ENCODE results near the gene PRPF6.
A peak's percentile ranks its signal among the peaks of the same experiment; 100 is the strongest.
"Not testable (repeated sequence)": the region's sequence is repeated elsewhere in the genome, so short reads cannot be mapped to it uniquely, and the experiment has no call there.

PRPF6 gene

DNA sequence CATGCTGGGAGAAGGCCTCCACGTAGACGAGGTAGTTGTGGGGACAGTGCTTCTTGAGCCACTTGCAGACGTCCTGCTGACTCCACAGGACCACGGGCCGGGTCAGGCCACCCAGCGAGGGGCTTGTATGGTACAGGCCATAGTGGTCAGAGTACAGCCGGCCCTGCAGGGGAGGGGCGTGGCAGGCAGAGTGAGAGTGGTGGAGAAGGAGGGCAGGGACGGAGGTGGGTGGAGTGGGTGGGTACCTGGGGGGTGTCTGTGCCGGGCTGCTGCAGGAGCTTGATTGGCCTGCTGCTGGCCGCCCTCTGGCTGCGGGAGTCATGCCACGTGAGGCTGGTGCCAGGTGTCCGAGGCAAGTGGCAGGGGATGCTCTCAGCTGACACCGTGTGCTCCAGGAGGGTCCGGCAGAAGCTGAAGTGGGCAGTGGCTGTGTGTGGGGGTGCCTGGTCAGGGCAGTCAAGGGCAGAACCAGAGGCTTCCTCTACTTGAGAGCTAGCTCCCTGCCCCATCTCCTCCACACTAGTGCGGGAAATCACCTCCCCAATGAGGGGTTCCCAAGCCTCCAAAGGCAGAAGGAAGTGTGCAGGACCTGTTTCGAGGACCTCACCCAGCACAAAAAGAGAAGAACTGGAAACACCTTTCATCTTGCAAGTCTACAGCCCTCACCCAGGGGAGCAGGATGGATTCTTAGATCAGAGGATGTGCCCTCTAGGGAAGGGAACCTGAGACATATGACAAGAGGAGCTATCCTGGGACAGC is 3.8 kb upstream of the PRPF6 start:
- peak; percentile 53 for DNase-seq

DNA sequence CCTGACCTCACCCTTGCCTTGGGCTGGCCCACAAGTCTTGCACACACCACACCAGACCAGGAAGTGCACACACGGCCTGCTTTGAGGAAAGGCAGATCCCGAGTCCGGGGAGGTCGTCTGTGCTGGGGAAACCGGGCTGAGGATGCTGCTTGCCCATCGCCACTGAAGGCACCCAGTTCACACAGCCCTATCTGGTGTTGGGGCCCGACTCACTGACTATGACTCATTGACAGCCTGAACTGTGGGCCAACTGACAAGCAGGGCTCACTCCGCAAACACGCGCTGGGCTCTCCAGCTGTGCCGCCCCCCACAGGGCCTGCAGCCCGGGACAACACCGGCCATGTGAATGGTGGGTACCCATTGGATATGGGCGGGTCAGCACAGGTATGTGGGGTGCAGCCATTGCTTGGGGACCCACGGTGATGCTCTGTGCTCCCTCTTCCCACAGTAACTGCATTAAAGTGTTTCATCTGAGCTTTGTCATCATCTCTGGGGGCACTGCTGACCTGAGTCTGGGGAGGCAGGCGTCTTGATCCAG is 3.1 kb upstream of the PRPF6 start:
- DNase-seq: peak; percentile 72

DNA sequence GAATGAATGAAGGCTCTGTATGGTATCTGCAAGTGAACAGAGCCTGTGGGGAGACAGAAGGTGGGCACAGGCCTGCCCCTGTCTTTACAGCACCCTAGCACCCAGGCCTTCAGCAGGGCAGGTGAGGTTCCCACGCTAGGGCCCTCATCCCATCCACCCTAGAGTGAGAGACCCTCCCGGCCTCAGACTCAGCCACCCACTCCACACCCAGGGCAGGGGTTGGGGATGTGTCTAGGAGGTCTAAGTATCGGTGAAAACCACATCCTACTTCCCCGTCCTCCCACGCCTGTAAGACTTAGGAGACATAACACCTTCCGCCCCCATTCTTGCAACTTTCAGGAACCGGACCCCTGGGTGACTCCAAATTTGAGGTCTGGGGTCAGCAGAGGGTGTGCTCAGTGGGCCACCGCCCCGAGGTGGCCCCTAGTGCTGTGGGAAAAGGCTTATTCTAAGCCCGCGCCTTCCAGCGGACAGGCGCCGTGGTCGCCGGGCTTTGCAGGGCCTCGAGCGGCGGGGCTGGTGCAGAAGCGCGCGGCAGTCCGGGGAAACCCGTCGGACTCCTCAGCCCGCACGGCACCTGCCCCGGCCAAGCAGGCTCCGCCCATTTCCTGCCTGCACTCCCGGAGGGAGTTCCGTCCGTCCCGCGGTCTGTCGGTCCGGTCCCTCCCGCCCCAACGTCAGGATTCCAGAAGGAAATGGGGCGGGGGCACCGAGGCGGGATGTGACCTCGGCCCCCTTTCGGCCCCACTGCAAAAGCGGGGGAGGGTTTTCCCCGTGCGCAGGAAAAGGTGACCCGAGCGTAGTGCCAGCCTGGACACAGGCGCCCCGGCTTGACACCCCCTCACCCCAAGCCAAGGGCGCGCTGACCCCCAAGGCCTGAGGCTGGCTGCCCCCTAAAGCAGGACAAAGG is 2.4 kb upstream of the PRPF6 start:
- DNase-seq: peak; percentile 85

DNA sequence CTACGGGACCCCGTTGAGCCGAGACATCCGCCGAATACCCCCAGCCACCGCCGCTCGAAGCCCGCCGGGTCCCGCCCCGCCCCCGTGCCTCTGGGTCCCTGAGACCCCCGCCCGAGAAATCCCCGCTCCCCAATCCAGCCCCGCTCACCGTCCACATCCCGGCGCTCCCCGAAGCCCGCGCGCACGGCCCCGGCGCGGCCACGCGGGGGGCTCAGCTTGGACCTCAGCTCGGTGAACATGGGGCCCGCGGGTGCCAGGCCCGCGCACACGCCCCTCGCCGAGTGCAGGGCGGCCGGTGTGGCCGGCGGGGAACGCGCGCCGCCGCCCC is 1.7 kb upstream of the PRPF6 start:
- DNase-seq: peak; percentile 52

DNA sequence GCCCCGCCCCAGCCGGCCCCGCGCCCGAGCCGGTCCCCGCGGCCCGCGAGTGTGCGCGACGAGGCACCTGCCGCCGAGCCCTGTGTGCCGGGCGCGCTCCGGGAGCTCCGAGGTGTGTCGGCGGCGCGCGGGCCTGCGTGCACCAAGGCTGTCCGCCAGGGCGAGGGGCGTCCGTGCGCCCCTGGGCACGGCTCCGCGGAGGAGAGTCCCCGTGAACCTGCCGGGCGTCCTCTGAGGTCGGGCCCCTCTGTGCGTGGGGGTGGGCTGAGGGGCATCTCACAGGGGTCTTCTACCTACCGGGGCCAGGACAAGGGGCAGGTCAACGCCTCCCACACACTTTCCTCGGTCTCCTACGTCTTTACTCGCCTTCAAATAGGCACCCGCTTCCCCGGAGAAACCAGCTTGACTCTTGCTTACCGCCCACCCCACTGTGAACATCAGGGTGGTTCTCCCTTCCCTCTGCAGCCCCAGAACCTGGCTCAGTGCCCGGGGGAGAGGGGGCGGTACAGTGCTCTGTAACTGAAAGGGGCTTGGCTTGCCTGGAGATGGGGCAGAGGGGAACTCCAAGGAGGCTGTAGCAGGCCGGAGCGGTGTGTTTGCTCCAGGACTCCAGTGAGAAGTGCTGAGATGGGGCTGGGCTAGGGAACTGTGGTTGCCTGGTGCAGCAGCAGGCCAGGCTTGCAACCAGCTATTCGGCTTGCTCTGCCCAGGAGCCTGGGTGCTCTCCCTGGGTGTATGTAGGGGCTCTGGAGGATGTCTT is 1.2 kb upstream of the PRPF6 start, which contains the start of gene SAMD10:
Gene SAMD10, minus strand, starts transcription at position 86 of the 760 bp plus-strand sequence. CDS start 175 bp downstream, outside the sequence.
- peak; percentile 69 for DNase-seq

DNA sequence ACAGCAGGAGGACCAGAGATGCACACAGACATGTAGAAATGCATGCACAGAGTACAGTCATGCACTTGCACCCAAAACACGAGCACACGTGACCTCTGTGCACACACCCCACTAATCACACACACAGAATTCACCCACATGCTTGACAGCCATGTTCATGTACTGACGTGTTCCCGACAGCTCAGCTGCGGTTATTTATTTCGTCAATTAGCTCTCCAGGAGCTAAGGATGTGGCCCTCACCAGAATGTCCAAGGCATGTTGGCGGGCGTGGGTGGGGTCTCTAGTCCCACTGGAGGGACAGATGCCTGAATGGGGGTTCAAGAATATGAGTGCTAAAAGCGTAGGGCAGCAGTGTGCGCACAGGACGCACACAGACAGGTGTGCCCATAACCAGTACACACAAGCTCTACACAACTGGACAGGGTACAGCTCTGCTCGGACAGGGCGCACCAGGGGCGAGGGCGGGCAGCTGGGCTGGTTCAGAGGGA is 571 bp upstream of the PRPF6 start:
- no peak for DNase-seq

DNA sequence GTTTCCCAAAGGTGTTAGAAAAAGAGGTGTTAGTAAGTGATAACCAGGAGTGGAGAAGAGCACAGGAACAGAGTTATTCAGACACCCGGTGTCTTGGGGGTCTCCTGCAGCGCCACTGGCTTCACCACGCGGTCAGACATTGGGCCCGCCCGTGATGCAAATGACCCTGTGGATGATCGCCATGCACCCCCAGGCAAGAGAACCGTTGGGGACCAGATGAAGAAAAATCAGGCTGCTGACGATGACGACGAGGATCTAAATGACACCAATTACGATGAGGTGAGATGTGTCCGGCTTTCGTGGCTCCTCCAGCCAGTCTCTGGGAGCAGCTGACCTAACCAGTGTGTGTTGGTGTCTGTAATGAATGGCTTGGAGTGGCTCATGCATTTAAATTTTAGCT is 2.0 kb downstream of the PRPF6 start:
- no peak for DNase-seq

DNA sequence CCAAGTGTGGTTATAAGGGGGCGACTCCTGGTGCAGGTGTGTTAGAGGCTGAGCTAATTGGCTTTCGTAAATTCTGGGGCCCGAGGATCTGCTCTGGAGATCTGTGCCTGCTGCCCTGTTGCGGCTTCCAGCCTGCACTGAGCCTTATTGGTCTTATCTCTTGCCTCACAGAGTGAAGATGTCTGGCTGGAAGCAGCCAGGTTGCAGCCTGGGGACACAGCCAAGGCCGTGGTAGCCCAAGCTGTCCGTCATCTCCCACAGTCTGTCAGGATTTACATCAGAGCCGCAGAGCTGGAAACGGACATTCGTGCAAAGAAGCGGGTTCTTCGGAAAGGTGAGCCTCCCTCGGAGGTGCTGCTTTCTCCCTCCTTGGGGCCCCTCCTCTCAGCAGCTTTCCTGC is 20.0 kb downstream of the PRPF6 start:
- no peak for DNase-seq

DNA sequence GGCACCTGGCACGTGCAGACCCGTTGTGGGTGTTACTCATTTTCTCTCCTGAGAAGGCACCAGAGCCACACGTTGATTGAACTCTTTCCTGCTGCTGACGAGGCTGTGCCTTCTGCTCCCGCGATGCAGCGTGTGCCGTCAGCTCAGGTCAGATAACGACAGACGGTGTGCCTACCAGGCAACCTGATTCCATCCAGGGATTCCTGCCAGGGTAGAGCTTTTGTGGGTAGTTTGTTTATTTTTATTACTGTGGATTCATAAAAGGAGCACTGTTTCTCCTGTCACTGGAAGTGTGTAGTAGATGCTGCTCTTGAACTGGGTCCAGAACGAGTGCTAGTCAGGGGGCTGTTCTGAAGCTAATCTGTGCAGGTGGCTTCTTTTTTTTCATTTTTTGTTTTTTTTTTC is 20.7 kb downstream of the PRPF6 start:
- no peak for DNase-seq

DNA sequence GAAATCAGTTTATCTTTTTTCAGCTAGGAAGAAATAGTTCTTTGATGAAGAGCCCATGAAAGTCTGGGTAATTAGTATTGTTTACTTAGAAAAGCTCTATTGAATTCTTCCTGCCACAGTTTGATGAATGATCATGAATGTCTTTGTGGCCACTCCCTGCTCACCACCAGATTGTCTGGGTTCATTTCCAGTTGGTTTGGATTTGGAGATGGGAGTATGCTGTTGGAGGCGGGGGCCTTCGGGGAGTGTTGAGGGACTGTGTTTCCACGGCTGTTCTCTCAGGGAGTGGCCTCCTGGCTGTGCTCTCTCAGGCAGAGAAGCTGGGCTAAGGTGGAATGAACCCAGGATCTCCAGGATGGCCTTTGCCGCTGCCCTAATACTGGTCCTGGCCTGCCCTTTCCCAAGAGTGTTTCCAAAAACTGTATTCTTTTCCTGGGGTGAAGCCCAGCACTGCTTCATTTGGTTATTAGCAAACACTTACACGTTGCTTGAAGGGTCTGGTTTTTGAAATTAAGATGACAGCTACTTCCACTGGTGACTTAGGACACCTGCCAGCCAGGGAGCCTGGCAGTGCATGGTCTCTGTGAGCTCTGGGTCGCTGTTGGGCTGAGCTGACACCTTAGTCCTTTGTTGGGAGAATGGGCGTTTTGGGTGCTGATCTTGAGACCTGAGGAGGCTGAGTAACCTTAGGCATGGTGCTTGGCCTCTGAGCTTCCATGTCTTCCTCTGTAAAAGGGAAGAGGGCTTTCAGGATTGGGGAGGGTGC is 23.2 kb downstream of the PRPF6 start:
- no peak for DNase-seq

DNA sequence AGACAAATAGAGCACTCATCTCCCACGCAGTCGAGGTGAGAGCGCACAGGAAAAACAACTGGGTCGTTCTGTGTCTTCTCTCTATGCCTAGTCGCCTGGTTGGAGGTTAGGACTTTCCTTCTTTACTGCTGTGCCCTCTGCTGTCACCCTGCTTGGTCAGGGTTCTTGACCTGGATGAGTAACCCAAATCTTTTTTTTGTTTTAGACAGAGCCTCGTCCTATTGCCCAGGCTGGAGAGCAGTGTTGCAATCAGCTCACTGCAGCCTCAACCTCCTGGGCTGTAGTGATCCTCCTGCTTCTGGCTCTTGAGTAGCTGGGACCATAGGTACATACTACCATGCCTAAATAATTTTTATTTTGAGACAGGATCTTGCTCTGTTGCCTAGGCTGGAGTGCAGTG is 24.5 kb downstream of the PRPF6 start:
- DNase-seq: no peak

DNA sequence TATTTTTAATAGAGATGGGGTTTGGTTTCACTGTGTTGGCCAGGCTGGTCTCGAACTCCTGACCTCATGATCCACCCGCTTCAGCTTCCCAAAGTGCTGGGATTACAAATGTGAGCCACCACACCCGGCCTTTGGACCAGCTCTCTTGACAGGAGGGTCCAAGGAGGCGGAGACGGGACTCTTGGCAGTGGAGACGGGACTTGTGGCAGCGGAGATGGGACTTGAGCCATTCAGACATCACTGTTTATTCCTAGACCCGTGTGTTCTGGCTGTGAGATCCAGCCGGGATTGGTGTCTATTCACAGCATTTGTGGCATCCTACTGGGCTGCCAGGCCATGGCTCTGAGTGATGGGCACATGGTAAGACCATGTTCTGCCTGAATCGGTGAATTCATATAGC is 25.6 kb downstream of the PRPF6 start:
- DNase-seq: no peak

DNA sequence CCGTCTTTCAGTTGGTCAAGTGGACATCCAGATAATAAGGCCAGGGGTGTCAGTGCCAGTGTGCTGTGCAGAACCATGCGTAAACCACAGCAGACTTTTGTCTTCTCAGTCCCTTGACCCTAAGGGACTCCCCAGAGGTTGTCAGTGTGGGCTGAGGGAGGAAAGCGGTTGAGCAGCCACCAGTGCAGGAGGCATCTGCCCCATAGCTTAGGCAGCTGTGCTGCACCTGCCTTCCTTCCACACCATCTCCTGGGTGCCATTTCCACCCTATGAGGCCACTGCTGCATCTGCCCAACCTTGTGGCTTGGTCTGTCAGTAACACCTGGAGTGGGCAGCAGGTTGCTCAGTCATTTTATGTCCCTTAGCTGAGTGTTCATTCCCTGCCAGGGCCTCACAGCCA is 26.0 kb downstream of the PRPF6 start:
- no peak for DNase-seq

DNA sequence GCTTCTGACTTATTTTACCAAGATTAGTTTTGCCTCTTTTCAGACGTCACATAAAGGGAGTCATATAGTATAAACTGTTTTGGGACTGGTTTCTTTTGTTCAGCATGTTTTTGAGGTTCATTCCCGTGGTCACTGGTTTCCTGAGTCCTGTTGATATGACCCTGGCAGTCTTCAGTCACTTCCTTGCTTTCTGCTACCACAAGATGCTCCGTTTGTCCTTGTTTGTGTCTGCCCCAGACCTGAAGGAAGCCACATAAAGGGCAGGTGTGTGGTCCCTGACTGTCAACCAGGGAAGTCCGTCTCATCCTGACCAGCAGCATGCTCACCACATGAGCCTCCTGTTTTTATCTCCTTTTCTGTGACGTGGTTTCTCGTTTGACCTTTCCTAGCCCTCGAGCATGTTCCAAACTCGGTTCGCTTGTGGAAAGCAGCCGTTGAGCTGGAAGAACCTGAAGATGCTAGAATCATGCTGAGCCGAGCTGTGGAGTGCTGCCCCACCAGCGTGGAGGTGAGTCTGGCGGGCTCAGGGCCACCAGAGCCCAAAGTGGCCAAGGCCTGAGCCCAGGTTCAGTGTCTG is 29.0 kb downstream of the PRPF6 start:
- DNase-seq: no peak

DNA sequence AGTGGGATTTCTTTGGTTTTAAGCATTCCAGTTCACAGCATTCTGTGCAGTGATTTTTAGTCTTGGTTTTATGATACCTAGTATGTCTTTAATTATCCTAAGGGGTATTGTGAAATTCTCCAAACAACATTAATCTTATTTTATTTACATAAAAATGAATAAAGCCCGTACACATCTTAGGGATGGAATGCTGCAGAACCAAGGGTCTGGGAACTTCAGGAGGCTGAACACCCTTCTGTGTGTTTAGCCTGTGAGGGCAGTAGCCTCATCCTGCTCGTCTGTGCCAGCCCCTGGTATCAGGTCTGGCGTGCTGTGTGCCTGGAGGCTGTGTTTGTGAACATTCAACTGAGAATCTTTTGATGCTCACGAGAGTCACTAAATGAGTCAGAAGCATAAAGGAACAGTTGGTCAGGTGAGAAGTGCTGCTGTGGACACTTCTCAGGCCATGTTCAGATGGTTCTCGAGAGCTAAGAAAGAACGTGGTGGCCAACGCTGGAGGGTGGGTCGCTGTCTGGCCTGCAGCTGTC is 29.8 kb downstream of the PRPF6 start:
- no peak for DNase-seq

DNA sequence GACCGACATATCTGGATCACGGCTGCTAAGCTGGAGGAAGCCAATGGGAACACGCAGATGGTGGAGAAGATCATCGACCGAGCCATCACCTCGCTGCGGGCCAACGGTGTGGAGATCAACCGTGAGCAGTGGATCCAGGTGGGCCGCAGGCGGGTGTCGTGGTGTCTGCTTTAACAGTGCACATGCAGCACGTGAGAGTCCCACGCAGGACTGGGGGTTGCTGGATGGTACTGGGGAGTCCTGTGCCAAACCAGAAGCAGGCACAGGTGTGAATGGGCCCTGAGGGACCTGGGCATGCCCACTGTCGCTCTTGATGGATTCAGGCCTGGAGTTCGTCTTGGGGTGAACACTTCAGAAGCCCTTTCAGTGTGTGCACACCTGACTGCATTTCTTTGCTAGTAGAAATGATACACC is 30.4 kb downstream of the PRPF6 start:
- DNase-seq: no peak

DNA sequence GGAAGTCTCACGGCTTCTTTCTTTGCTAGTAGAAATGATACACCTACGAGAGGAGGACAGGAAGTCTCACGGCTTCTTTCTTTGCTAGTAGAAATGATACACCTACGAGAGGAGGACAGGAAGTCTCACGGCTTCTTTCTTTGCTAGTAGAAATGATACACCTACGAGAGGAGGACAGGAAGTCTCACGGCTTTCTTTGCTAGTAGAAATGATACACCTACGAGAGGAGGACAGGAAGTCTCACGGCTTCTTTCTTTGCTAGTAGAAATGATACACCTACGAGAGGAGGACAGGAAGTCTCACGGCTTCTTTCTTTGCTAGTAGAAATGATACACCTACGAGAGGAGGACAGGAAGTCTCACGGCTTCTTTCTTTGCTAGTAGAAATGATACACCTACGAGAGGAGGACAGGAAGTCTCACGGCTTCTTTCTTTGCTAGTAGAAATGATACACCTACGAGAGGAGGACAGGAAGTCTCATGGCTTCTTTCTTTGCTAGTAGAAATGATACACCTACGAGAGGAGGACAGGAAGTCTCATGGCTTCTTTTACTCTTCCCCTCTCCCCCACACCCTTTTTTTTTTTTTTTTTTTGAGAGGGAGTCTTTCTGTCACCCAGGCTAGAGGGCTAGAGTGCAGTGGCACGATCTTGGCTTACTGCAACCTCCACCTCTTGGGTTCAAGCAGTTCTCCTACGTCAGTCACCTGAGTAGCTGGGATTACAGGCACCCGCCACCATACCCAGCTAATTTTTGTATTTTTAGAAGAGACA is 31.6 kb downstream of the PRPF6 start:
- not testable (repeated sequence) for DNase-seq

DNA sequence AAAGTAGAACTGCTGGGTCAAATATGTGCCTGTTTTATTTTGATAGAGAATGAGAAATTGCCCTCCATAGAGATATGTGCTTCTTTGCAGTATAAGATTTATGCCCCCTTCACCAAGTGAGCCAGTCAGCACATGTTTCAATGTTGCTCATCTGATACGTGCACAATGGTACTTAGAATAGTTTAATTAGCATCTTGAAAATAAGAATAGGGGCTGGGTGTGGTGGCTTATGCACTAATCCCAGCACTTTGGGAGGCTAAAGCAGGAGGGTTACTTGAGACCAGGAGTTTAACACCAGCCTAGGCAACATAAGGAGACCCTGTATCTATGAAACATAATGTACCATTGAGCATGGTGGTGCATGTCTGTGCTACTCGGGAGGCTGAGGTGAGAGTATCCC is 34.7 kb downstream of the PRPF6 start:
- no peak for DNase-seq

DNA sequence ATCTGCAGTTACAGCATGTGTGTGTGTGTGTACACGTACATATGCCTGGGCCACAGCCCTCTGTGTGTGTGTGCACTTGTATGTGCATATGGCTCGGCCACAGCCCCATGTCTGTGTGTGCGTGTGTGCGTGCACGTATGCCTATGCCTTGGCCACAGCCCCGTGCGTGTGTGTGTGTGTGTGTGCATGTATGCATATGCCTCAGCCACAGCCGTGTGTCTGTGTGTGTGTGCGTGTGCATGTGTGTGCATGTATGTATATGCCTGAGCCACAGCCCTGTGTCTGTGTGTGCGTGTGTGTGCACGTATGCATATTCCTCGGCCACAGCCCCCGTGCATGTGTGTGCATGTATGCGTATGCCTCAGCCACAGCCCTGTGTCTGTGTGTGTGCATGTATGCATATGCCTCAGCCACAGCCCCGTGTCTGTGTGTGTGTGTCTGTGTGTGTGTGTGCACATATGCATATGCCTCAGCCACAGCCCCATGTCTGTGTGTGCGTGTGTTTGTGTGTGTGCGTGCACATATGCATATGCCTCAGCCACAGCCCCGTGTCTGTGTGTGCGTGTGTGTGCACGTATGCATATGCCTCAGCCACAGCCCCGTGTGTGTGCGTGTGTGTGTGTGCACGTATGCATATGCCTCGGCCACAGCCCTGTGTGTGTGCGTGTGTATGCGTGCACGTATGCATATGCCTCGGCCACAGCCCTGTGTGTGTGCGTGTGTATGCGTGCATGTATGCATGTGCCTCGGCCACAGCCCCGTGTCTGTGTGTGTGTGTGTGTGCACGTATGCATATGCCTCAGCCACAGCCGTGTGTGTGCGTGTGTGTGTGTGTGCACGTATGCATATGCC is 40.4 kb downstream of the PRPF6 start:
- DNase-seq: no peak
